GM12875 (cell line): Measurements from ENCODE around the gene TEX29.

Source experiments
- H3K4me3 ChIP-seq: one replicate; pipeline ENCODE4 v1.5.1; 2011; ENCODE audit warnings: low read depth, low read length, control low read depth
- CTCF ChIP-seq: IDR thresholded peaks from 2 replicates; pipeline ENCODE4 v1.5.1; 2011; ENCODE audit warnings: low read depth, mild to moderate bottlenecking, control low read depth, inconsistent platforms, low read length, moderate library complexity, borderline replicate concordance; ENCODE audit not compliant: insufficient read depth

TEX29 gene

GRCh38 chr13:111291908-111292307 lies 28.5 kb upstream of the TEX29 start:
- no peak for TF ChIP-seq CTCF
- no peak overlapping the region for H3K4me3 ChIP-seq

- TF ChIP-seq CTCF: no peak
These were observed 27.5 kb upstream of the TEX29 start for GRCh38 chr13:111292710-111293485.

GRCh38 chr13:111295886-111296285 lies 24.6 kb upstream of the TEX29 start:
- H3K4me3 ChIP-seq: no peak overlapping the region
- no peak for TF ChIP-seq CTCF

More at GRCh38 chr13:111292710-111293485, 27.5 kb upstream of the TEX29 start:
- H3K4me3 ChIP-seq: no peak overlapping the region

GRCh38 chr13:111296417-111296816 lies 24.0 kb upstream of the TEX29 start:
- H3K4me3 ChIP-seq: no peak overlapping the region
- no peak for TF ChIP-seq CTCF

GRCh38 chr13:111298214-111298975 lies 22.0 kb upstream of the TEX29 start:
- H3K4me3 ChIP-seq: no peak overlapping the region
- TF ChIP-seq CTCF: no peak

GRCh38 chr13:111302045-111302726 lies 18.3 kb upstream of the TEX29 start:
- no peak overlapping the region for H3K4me3 ChIP-seq
- no peak for TF ChIP-seq CTCF
